SKM-1 treated with dmso at 0.1 percent for 144 hours (cell line): ENCODE results near the gene GREM1.

Experiments
- DNase-seq: peaks from one replicate; lab custom pipeline; 2025; ENCODE audit not compliant: unreplicated experiment; lab: John Stamatoyannopoulos, UW

Gene GREM1

GRCh38 chr15:32717426-32718226 is at the start of gene GREM1:
TSS of gene GREM1 (plus strand) at chr15:32718004. CDS start at chr15:32730691, 12,687 bp downstream.
- DNase-seq: no peak

DNA sequence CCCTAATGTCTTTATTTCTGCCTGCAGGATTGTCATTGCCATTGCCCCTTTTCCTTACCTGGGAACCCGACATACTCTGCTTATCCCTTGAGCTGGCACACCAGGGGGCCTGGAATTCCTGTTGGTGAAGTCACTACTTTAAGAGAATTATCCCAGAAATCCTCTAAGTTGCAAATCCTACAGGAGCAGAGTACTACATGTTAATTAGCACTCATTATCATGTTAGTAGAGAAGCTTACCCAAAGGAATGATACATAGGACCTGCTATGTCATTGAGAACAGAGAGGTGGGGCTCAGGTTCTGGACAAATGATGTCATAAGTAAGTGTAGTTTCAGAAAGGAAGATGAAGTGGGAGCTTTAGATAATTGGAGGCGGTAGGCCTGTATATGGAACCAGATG is 48.9 kb upstream of the GREM1 start:
- no peak for DNase-seq

DNA sequence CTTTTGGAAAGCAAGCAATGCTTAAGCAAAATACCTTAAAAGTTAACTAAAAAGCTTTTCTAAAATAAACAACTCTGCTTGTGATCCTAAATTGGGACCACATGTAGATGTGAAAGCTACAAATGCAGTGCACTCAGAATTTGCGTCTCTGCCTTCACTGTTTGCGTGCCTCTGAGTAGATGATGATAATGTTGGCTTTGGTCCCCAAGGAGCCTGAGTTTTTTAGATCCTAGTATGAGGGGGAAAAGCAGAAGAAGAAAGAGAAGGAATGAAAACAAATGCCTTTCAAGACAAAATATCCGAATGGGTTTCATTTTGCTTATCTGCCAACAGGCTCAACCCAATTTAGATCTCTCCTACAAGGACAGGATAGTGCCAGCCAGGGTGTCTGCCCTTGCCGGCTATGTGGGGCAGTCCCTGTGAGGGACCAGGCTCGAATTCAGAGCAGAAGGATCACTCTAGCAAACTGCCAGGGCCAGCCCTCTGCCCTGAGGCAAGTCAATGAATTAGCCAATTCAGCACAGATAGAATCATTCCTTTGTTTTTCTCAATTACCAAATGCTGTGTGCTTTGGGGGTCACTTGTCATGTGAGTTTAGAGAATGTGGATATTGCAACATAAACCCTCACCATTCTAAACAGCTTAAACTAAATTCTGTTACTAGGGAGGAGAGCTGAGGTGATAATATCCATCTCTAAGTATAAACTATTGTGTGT is 47.8 kb upstream of the GREM1 start:
- DNase-seq: no peak

GRCh38 chr15:32670623-32671022 is 47.2 kb upstream of the GREM1 start:
- DNase-seq: no peak

DNA sequence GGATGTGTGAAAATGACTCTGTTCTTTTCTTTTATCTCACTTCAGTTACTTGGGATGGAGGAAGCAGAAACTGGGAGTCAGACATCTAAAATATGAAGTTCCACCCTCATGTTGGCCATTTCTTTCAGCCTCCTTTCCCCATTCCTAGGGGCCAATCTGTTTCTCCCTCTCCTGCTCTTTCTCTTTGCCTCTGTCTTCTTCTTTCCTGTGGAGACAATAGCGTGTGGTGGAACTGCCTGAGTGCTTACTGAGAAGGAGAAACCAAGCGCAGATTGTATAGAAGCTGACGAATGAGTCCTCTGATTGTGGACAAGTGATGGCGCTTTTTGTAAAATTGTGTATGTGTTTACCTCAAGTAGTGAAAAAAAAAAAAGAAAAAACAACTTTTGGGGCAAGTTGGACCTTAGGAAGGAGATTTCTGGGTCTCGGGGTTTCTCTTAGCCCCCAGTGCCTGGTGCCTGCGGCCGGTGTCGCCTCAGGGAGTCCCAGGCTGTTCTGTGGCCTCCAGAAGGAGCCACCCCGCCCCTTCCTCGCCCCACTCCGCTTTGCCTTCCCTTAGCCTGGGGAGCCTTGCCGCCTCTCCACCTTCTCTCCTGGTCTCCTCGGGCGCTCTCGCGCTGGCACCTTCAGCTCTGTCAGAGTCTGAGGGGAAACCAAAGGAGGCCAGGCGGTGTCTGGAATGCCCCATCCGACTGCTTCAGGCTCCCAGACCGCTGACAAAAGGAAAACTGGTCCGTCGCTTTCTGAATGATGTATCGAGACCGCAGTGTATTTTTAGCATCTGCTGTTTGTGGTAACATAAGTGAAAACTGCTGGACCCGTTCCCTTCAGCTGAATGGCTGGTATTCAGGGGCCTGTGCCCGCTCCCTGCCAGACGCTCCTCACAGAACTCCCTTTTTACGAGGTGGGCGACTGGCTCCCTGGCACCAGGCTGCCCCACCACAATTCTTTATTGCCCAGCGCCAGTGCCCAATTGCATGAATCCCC is 46.2 kb upstream of the GREM1 start:
- no peak for DNase-seq

DNA sequence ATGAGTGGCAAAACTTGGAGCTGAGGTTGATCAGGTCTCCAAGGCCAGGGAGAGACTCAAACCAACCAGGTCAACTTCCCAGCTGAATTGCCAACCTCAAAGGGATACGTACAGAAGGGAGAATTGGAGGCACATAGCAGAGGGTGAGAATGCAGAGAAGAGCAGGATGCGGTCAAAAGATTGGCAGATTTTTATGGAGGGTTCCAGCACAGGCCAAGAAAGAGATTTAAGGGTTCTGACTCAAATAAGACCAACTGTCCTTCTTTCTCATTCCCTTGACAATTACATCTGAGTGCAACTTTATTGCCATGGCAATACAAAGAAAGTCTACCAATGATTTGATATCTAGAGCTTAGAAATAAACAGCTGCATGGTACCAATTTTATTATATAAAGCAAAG is 43.1 kb upstream of the GREM1 start:
- DNase-seq: no peak

- peak; percentile 18 for DNase-seq
These were observed 42.3 kb upstream of the GREM1 start for GRCh38 chr15:32675466-32675865.

DNA sequence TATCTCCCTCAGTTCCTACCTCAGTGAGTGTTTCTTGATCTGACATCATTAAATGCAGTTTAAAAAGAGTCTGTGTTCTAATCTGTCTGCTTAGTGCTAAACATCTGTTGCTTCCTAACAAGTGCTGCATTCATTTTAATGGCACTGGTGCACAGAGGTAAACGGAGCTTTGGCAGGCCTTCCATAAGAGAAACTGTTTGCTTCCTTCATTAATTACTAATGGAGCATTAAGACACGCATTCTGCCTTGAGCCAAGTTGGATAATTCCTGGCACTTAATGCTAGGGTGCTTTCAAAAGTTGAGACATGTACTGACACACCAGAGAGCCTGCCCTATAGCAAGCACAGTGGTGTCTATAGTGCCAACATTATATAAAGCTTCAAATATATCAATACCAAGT is 41.6 kb upstream of the GREM1 start:
- no peak for DNase-seq

DNA sequence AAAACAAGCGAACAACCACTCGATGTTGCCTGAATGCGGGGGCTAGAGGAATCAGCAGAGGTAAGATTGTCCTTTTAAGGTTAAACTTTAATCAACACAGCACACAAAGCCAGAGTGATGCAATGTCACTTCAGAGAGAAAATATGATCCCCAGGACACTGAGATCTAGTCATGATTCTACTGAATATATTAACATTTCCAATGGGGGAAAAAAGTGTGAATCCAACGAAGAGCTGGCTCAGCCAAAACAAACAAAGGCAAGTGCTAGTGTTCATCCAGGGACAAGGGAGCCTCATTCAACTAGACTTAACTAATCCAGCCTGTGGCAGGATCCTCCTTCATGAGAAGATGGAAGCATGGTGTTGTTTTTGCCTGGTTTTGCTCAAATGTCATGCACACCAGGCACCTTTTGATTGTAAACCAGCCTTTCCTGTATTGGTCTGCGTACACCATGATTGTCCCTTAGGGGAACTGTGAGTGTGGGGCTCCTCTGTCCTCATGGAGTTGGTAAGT is 40.5 kb upstream of the GREM1 start:
- DNase-seq: no peak

- DNase-seq: no peak
These were observed 38.5 kb upstream of the GREM1 start for GRCh38 chr15:32679298-32679690.

GRCh38 chr15:32682569-32682968 is 35.2 kb upstream of the GREM1 start:
- DNase-seq: no peak

GRCh38 chr15:32682977-32683630 is 34.7 kb upstream of the GREM1 start:
- no peak for DNase-seq

DNA sequence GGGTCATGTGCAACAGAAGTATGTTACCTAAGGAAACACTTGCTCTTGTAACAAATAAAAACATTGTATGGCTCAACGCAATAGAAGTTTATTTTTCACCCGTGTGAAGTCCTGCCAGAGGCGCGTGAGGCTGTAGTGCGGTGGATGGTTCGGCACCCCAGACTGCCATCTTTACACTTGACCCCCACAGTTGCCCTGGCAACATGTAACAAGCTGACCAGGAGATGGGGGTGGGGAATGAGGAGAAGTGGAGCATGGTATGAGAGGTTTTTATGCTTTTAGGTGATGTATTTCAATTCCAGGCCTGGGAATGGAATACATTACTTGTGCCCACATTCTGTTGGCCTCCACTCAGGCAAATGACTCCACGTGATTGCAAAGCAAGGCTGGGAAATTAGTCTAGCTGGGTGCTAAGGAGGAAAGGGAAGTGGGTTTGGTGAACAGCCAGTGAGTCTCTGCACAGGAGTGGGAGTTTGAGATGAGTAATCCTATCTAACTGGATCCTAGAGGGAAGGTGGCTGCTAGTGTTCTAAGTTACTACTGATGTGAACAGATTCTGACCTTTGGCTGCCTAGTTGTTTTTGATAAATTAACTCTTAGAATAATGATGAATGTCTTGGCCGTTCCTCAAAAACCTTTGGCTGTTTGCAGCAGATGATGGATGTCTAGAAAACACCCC is 33.8 kb upstream of the GREM1 start:
- DNase-seq: peak; percentile 27

- DNase-seq: no peak
These were observed 32.2 kb upstream of the GREM1 start for GRCh38 chr15:32685576-32685975.

DNA sequence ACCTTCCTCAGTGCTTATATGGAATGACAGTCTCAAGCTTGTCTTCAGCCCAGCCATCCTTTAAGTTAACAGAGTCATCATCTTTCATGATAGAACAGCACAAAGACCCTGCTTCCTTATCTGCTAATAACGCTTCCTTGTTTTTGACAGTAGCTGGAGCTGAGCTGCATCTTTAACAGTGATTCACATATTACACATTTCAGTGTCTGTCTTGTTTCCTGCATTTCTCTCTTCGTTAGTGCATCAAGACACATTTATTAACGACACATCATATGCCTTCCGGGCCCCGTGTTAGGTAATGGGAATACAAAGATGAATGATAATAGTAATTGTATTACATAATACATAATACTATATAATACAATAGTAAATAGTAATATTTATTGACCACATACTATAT is 30.2 kb upstream of the GREM1 start:
- no peak for DNase-seq

DNA sequence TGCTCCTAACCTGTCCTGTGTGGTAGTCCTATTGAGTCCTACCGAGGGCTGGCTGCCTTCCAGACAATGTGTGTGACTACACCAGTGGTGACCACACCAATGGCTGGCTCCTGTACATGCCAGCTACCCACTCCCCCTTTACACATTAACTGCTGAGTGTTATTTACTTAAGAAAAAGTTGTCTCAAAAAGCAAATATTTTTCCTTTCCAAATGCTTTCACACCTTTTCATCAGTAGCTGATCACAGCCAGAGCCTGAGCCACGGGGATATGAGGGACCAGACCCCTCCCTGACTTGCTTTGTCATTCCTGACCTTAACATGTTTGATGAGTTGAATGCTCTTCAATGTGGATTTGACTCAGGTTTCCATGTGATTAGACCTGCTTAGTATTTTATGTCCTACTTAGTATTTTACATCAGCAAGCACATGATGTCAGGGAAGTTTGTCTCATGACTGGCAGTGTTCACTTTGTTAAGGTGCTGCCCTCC is 29.6 kb upstream of the GREM1 start:
- DNase-seq: no peak

GRCh38 chr15:32690941-32691688 is 26.7 kb upstream of the GREM1 start:
- DNase-seq: no peak

DNA sequence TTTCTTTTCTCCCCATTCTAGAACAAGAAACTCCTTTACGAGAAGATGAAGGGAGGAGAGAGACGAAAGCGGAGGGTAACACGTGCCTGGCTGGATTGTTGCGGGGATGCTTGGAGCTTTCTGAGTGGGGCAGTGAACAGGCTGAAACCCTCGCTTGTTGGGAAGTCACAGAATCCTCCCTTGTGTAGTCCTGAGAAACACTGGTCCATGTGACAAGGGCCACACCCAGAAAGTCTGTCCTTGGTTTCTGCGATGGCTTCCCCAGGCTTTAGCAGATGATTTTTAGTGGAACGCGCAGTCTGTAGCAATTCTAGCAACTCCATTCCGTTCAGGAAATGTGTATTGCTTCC is 26.1 kb upstream of the GREM1 start:
- no peak for DNase-seq

DNA sequence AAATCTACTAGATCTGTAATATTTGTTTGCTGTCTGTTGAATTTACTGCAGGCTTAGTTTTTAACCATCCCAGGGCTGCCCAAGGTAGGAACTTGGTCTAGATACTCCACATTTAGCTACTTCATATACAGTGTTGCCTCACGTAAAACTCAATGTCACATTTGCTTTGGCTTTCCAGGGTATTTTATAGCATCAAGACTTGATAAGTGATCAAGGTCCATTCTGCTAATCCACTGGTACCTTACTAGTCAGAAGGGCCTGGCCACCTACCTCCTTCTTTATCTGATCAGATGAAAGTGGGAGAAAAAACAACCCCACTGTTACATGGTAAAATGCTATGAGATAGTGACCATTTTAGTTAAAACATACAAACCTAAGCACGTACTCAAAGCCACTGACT is 25.5 kb upstream of the GREM1 start:
- DNase-seq: no peak
